HG03159 (cell line): ENCODE results near the gene SENP1.
"Not testable (repeated sequence)": the region's sequence is repeated elsewhere in the genome, so short reads cannot be mapped to it uniquely, and the experiment has no call there.

ENCODE experiments used
- ATAC-seq: cut with Tn5 transposase; IDR thresholded peaks from one replicate; pipeline ENCODE4 v1.9.1; 2021; ENCODE audit warnings: mild to moderate bottlenecking, moderate library complexity; ENCODE audit not compliant: unreplicated experiment

SENP1 gene

GRCh38 chr12:48105867-48106680, at the start of gene SENP1:
Gene SENP1 (minus strand): TSS chr12:48106079. CDS start chr12:48101472, 4,607 bp downstream.
- ATAC-seq, result peak; percentile 65

- ATAC-seq, result no peak
Observed at GRCh38 chr12:48151103-48151771, 45.4 kb upstream of the SENP1 start.

DNA sequence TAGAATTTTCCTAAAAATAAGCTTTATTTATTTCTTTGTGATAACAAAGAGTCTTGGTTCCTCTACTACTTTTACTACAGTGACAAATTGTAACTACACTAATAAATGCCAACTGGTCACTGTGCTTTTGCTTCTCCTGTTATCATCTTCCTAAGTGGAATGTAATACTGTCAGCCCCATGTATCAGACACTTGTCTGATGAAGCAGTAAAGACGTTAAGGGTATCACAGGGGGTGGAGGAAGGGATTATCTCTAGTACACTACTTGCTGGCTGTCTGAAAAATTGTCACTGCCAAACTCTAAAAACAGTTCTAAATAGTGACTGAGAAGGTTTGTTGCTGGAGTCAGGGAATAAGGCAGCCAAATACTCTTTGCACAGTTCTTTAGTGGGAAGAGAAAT, 40.1 kb upstream of the SENP1 start:
- no peak for ATAC-seq

GRCh38 chr12:48143898-48144297, 38.0 kb upstream of the SENP1 start:
- ATAC-seq, result no peak

GRCh38 chr12:48142818-48143674, 37.2 kb upstream of the SENP1 start:
- no peak for ATAC-seq

- no peak for ATAC-seq
Observed at GRCh38 chr12:48135027-48135426, 29.1 kb upstream of the SENP1 start.

DNA sequence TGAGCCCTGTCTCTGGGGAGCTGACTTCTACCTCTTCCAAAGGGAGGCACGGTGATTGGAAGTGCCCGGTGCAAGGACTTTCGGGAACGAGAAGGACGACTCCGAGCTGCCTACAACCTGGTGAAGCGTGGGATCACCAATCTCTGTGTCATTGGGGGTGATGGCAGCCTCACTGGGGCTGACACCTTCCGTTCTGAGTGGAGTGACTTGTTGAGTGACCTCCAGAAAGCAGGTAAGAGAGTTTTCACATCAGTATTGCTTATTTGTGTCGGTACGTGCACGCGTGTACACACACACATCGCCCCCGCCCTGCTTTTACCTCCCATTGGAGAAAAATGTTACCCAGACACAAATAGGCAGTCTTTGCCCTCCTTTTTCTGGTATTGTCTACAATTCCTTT, 26.9 kb upstream of the SENP1 start:
- no peak for ATAC-seq

GRCh38 chr12:48131517-48131916, 25.6 kb upstream of the SENP1 start:
- no peak for ATAC-seq

DNA sequence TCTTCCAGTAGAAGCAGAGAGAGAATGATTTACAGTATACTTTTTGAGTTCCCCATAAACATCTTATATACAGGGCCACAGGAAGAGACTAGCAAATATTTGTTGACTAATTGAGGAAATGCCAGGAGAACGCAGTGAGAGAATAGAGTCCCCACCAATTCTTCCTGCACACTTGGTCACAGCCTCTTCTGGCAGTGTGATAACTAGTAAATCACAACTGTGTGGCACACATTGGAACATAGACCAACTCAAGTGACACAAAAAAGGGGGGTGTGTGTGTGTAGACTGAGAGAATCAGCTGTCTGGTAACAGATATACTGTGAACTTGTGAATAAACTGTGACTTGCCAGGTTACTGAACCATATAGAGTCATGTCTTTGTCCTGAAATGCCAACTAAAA, 23.5 kb upstream of the SENP1 start:
- ATAC-seq, result no peak

DNA sequence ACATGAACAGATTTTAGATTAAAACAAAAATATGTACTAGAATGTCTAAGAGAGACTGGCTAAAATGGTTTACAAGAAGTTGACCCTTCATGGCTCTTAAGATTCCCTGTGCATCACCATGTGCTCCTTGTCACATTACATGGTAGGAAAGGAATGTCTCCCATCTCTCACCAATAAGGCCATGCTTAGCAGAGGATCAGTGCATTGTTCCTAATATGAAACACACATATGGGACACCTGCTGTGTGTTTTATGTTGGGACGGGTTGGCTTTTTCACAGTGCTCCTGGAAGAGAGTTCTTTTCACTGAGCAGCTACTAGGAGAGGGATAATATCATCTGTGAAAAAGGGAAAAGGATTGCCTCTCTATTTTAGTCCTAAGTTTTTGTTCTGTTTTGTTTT, 22.9 kb upstream of the SENP1 start:
- no peak for ATAC-seq

DNA sequence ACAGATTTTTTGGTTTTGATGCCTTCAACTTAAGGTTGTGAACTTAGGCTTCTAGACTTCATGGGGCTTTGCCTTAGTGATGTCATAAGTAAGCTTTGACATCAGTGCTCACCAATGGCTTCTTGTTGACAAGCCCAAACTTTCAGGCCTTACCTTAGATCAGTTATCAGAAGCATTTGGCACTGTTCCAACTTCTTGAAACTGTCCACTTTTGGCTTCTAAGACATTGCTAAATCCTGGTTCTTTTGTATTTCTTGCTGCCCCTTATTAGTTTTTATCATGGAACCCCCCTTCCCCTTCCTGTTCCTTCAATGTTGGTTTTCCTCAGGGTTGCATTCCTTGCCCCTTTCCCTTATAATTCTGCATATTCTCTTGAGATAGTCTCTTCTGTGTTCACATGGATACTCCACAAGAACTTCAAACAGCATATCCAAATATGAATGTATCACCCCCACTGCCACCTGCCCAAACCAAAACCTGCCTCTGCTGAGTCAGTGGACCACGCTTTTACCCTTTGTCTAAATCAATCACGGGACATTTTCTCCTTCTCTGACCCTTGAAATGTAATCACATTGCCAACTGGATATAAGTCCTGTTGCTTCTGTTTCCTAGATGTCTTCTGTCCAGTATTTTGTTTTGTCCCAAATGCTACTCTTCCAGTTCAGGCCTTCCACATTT, 21.2 kb upstream of the SENP1 start:
- ATAC-seq, result no peak

DNA sequence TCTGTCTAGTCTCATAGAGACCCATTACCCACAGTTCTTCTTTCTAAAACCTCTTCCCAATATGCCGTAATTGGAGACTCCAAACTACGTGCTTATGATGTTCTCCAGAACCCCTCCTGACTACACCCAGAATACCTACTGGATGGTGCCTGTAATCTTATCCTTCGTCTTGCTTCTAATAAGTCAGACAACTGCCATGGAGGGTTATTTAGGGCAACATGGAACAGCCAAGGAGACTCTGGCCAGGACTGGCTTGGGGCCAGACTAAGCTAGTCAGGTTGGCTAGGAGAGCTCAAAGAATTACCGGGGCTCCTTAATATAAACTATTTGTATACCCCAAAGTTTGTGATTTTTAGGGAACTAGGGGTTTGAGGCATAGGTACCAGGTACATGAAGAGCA, 20.1 kb upstream of the SENP1 start:
- no peak for ATAC-seq

DNA sequence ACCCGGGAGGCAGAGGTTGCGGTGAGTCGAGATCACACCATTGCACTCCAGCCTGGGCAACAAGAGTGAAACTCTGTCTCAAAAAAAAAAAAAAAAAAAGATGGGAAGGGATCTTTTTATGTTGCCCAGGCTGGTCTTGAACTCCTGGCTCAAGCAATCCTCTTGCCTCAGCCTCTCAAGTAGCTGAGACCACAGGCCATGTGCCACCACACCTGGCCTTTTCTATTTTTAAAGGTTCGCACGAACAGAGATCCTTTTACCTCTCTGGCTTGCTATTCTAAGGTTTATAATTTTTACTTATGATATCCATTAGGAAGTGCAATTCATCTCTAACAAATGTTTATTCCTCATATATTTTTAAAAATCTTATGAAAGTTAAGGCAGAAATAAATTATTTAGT, 19.7 kb upstream of the SENP1 start:
- ATAC-seq, result not testable (repeated sequence)

DNA sequence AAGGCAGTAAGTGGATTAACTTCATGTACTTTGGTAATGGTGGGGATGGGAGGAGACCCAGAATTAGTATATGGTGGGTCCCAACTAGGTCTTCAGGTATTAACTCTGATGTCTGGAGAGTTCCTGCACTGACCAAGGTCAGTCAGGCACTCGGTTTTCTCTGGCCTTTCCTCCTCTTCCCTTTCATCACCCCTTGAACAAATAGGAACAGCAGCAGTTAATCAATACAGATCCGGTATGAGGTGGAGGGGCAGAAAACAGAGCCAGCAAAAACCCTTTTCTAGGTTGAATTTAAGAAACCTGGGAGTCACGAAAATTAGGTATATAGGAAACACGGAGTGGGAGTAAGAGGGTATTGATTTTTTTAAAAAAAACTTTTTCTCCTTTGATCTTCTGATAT, 17.3 kb upstream of the SENP1 start:
- ATAC-seq, result no peak

GRCh38 chr12:48122065-48122834, 16.4 kb upstream of the SENP1 start:
- no peak for ATAC-seq

- ATAC-seq, result no peak
Observed at GRCh38 chr12:48121522-48121921, 15.6 kb upstream of the SENP1 start.

DNA sequence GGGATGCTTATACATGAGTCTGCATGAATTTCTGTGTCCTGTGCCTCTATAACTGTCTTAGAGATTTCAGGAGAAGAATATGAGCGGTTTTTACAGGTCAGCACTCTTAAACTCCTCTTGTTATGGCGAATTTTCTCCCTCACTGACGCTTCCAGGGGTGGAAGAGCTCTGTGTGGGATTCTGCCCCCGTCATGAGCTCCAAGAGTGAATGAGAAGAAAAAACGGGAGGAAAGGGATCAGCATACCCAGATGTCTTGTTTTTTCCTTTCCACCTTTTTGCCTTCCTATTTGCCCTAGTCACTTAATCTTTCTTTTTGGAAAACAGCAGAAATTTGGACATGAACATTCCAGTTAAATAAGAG, 13.9 kb upstream of the SENP1 start:
- no peak for ATAC-seq

- peak; percentile 96 for ATAC-seq
Observed at GRCh38 chr12:48119078-48119833, 13.4 kb upstream of the SENP1 start, which contains the start of gene PFKM. Gene PFKM (plus strand): TSS chr12:48119364. CDS start chr12:48122775, 3,411 bp downstream.

DNA sequence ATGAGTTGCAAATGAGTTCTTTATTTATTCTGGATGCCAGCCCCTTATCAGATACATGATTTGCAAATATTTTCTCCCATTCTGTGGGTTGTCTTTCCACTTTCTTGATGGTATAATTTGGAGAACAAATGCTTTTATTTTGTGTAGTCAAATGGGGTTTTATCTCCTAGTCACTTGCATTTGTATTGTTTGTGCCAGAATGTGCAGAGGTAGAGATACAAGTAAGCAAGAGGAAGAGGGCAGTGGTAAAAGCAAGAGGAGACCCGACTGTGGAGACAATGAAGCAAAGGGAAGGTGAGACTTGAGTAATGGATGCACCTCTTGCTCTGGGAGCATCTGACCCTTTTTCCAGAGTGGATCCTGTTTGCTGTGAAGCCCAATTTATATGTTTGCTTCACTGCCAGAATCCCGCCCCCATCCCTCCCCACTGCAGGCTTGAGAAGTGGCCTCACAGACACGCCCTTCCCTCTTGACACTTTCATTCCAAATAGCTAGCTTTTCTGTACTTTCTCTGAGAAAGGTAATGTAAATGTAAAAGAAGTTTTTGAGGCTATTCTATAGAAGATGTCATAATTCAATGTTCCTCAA, 12.5 kb upstream of the SENP1 start:
- ATAC-seq, result no peak
